IMR-90 (cell line): ENCODE measurements around the gene ITPK1. TPM values are rescaled to one million over a fixed set of nuclear protein-coding genes. Genes with fewer than 3 reads are reported as not detected.
A peak's percentile ranks its signal among the peaks of the same experiment; 100 is the strongest.

Experiments
- ATAC-seq: fragments of 200-7000 bp; cut with Tn5 transposase; 2 replicates; pipeline ENCODE4 v1.9.1; 2020; ENCODE audit warnings: low read depth, mild to moderate bottlenecking, moderate library complexity
- BruUV-seq: library from RNA; stranded (reverse); fragments of 400-500 nt; replicated peaks from 2 replicates; lab custom pipeline; 2021; lab: Mats Ljungman, UMichigan
- CTCF ChIA-PET: fragments of 300-600 bp; formaldehyde crosslinking; extraction: SDS; loops from one replicate; lab custom pipeline; 2021; ENCODE audit warnings: antibody characterized with exemption; lab: Yijun Ruan, JAX
- POLR2A ChIA-PET: fragments of 300-600 bp; sonication (Branson Sonifier 250); formaldehyde crosslinking; loops from one replicate; lab custom pipeline; 2022; ENCODE audit warnings: antibody characterized with exemption; ENCODE audit not compliant: unreplicated experiment; lab: Charles Lee
- DNase-seq: peaks from one replicate; pipeline ENCODE4 v3.0.0; 2013
- H2AFZ ChIP-seq: replicated peaks from 2 replicates; pipeline ENCODE3; 2013; ENCODE audit warnings: low read length, mild to moderate bottlenecking; ENCODE audit not compliant: poor library complexity
- H2AK5ac ChIP-seq: 2 replicates; pipeline ENCODE4 v1.6.1; 2013; ENCODE audit warnings: low read depth, low read length, inconsistent platforms
- H2AK9ac ChIP-seq: replicated peaks from 2 replicates; pipeline ENCODE3; 2013; ENCODE audit warnings: mild to moderate bottlenecking, low read depth, low read length, moderate library complexity; ENCODE audit not compliant: poor library complexity
- H2BK120ac ChIP-seq: 2 replicates; pipeline ENCODE4 v1.6.1; 2013; ENCODE audit warnings: low read depth, low read length, inconsistent platforms
- H2BK15ac ChIP-seq: 3 replicates; pipeline ENCODE4 v1.6.1; 2013; ENCODE audit warnings: low read depth, low read length, inconsistent platforms
- H2BK20ac ChIP-seq: 2 replicates; pipeline ENCODE4 v1.6.1; 2013; ENCODE audit warnings: low read depth, mild to moderate bottlenecking, inconsistent platforms, low read length, moderate library complexity
- H2BK5ac ChIP-seq: 2 replicates; pipeline ENCODE4 v1.6.1; 2013; ENCODE audit warnings: mild to moderate bottlenecking, low read depth, low read length, inconsistent platforms; ENCODE audit not compliant: poor library complexity, severe bottlenecking
- H3K14ac ChIP-seq: replicated peaks from 2 replicates; pipeline ENCODE4 v1.6.1; 2013; ENCODE audit warnings: low read depth, low read length, inconsistent platforms
- H3K18ac ChIP-seq: 2 replicates; pipeline ENCODE4 v1.6.1; 2013; ENCODE audit warnings: low read depth, low read length, control low read depth
- H3K23ac ChIP-seq: 2 replicates; pipeline ENCODE4 v1.6.1; 2013; ENCODE audit warnings: low read depth, low read length, inconsistent platforms
- H3K27ac ChIP-seq: 2 replicates; pipeline ENCODE4 v1.5.1; 2013; ENCODE audit warnings: mild to moderate bottlenecking, control low read depth, low read length; ENCODE audit not compliant: insufficient read depth
- H3K27me3 ChIP-seq: 2 replicates; pipeline ENCODE4 v1.6.1; 2013; ENCODE audit warnings: low read length; ENCODE audit not compliant: control insufficient read depth, insufficient read depth
- H3K36me3 ChIP-seq: 2 replicates; pipeline ENCODE4 v1.6.1; 2013; ENCODE audit warnings: low read length, mixed read lengths; ENCODE audit not compliant: control insufficient read depth, insufficient read depth
- H3K4ac ChIP-seq: 2 replicates; pipeline ENCODE4 v1.6.1; 2013; ENCODE audit warnings: low read depth, low read length, inconsistent platforms
- H3K4me1 ChIP-seq: 2 replicates; pipeline ENCODE4 v1.6.1; 2013; ENCODE audit warnings: low read length, mixed read lengths; ENCODE audit not compliant: control insufficient read depth, insufficient read depth
- H3K4me2 ChIP-seq: 2 replicates; pipeline ENCODE4 v1.6.1; 2013; ENCODE audit warnings: low read depth, mild to moderate bottlenecking, control low read depth, low read length, moderate library complexity
- H3K4me3 ChIP-seq: 2 replicates; pipeline ENCODE4 v1.5.1; 2013; ENCODE audit warnings: low read depth, mild to moderate bottlenecking, control low read depth, low read length, moderate library complexity; ENCODE audit not compliant: insufficient read depth
- H3K56ac ChIP-seq: 2 replicates; pipeline ENCODE4 v1.6.1; 2013; ENCODE audit warnings: low read length, inconsistent platforms; ENCODE audit not compliant: insufficient read depth; ENCODE audit errors: extremely low read depth
- H3K79me1 ChIP-seq, 2 experiments: 2 replicates each; pipeline ENCODE4 v1.6.1; 2013; ENCODE audit warnings: low read length in 2 of 2, inconsistent platforms in 1 of 2, low read depth in 1 of 2
- H3K9ac ChIP-seq: 2 replicates; pipeline ENCODE4 v1.6.1; 2013; ENCODE audit warnings: low read depth, low read length, control low read depth
- H3K9me1 ChIP-seq: 2 replicates; pipeline ENCODE4 v1.6.1; 2013; ENCODE audit warnings: low read length, inconsistent platforms; ENCODE audit not compliant: insufficient read depth
- H3K9me3 ChIP-seq: 2 replicates; pipeline ENCODE4 v1.6.1; 2013; ENCODE audit warnings: low read length; ENCODE audit not compliant: control insufficient read depth, insufficient read depth
- H4K20me1 ChIP-seq: 2 replicates; pipeline ENCODE4 v1.6.1; 2013; ENCODE audit warnings: low read length, inconsistent platforms; ENCODE audit not compliant: insufficient read depth
- H4K5ac ChIP-seq: 2 replicates; pipeline ENCODE4 v1.6.1; 2013; ENCODE audit warnings: mild to moderate bottlenecking, low read depth, low read length, control low read depth
- H4K8ac ChIP-seq, 2 experiments: 2 replicates each; pipeline ENCODE4 v1.6.1; 2013; ENCODE audit warnings: low read depth in 2 of 2, low read length in 2 of 2, control low read depth in 1 of 2, inconsistent platforms in 1 of 2
- H4K91ac ChIP-seq: 2 replicates; pipeline ENCODE4 v1.6.1; 2013; ENCODE audit warnings: low read depth, low read length, inconsistent platforms; ENCODE audit not compliant: insufficient read depth
- BHLHE40 ChIP-seq: fragments of 150-350 bp; IDR thresholded peaks from 2 replicates; pipeline ENCODE4 v1.6.1; 2016; ENCODE audit warnings: mild to moderate bottlenecking, low read depth, low read length
- CEBPB ChIP-seq: IDR thresholded peaks from 2 replicates; pipeline ENCODE4 v1.6.1; 2012; ENCODE audit warnings: low read depth, low read length, improper control_type of control experiment
- CHD1 ChIP-seq: IDR thresholded peaks from 2 replicates; pipeline ENCODE4 v1.6.1; 2012; ENCODE audit warnings: low read depth, low read length, improper control_type of control experiment
- CTCF ChIP-seq: conservative IDR thresholded peaks from 2 replicates; pipeline ENCODE4 v1.5.1; 2012; ENCODE audit warnings: mild to moderate bottlenecking, low read depth, low read length, improper control_type of control experiment
- ELK1 ChIP-seq: fragments of 150-350 bp; IDR thresholded peaks from 2 replicates; pipeline ENCODE4 v1.6.1; 2016; ENCODE audit warnings: low read depth, mild to moderate bottlenecking, low read length, moderate library complexity, borderline replicate concordance
- FOS ChIP-seq: fragments of 150-350 bp; IDR thresholded peaks from 2 replicates; pipeline ENCODE4 v1.6.1; 2016; ENCODE audit warnings: low read depth, low read length
- MAFK ChIP-seq: IDR thresholded peaks from 2 replicates; pipeline ENCODE4 v1.6.1; 2012; ENCODE audit warnings: low read depth, low read length, improper control_type of control experiment
- MAZ ChIP-seq: IDR thresholded peaks from 2 replicates; pipeline ENCODE4 v1.6.1; 2012; ENCODE audit warnings: low read depth, mild to moderate bottlenecking, low read length, improper control_type of control experiment, moderate library complexity, borderline replicate concordance
- MXI1 ChIP-seq: IDR thresholded peaks from 2 replicates; pipeline ENCODE4 v1.6.1; 2012; ENCODE audit warnings: low read depth, mild to moderate bottlenecking, low read length, moderate library complexity, borderline replicate concordance
- NFE2L2 ChIP-seq: fragments of 150-350 bp; IDR thresholded peaks from 2 replicates; pipeline ENCODE4 v1.6.1; 2016; ENCODE audit warnings: low read depth, mild to moderate bottlenecking, low read length
- POLR2A ChIP-seq: IDR thresholded peaks from 2 replicates; pipeline ENCODE4 v1.6.1; 2012; ENCODE audit warnings: mild to moderate bottlenecking, low read depth, low read length
- RAD21 ChIP-seq: IDR thresholded peaks from 2 replicates; pipeline ENCODE4 v1.6.1; 2012; ENCODE audit warnings: low read length, improper control_type of control experiment
- RCOR1 ChIP-seq: IDR thresholded peaks from 2 replicates; pipeline ENCODE4 v1.6.1; 2012; ENCODE audit warnings: mild to moderate bottlenecking, low read length, improper control_type of control experiment; ENCODE audit not compliant: insufficient replicate concordance
- RFX5 ChIP-seq: IDR thresholded peaks from 2 replicates; pipeline ENCODE4 v1.8.0; 2012; ENCODE audit warnings: low read depth, mild to moderate bottlenecking, low read length, moderate library complexity
- SMC3 ChIP-seq: fragments of 150-350 bp; IDR thresholded peaks from 2 replicates; pipeline ENCODE4 v1.6.1; 2016; ENCODE audit warnings: low read depth, mild to moderate bottlenecking, antibody characterized with exemption, low read length, moderate library complexity
- WGBS, 2 experiments: methylation state at CpG; one replicate each; pipeline versions ENCODE4 v1.1.5 to v1.1.7; 2013; ENCODE audit warnings: missing lambda C conversion rate in 2 of 2; ENCODE audit not compliant: insufficient read length in 1 of 2; ENCODE audit errors: extremely low coverage in 2 of 2; 5-methylcytosine and 5-hydroxymethylcytosine counted together
- dilution Hi-C: fragments of 300-500 bp; cut with HindIII; formaldehyde crosslinking; loops from one replicate; pipeline ENCODE4 v1.14.3; 2018; ENCODE audit warnings: low sequenced_read_pairs; ENCODE audit not compliant: unreplicated experiment
- in situ Hi-C: fragments of 300-500 bp; cut with MboI; formaldehyde crosslinking; loops from 3 replicates; pipeline ENCODE4 v1.14.3; 2019; ENCODE audit warnings: low sequenced_read_pairs, inconsistent platforms, mixed read lengths
- intact Hi-C: fragments of 100-400 bp; cut with micrococcal nuclease; formaldehyde crosslinking; loops from 2 replicates; pipeline ENCODE4 v1.10.0; 2022
- polyA plus RNA-seq, 3 experiments: library from polyadenylated mRNA; depleted of rRNA; stranded (reverse); fragments of >200 nt; gene quantifications; 2 replicates each; pipeline ENCODE4 v1.2.3, GENCODE V29; 2012; ENCODE audit warnings: low replicate concordance in 1 of 3
- total RNA-seq: library from RNA; depleted of rRNA; stranded (reverse); fragments of >200 nt; gene quantifications from 2 replicates; pipeline ENCODE4 v1.2.3, GENCODE V29; 2012

The ITPK1 gene
- total and polyA plus RNA-seq, 2 of the 4 experiments (the other 2 are of a cell fraction): 21.7 to 26.9 TPM

DNA sequence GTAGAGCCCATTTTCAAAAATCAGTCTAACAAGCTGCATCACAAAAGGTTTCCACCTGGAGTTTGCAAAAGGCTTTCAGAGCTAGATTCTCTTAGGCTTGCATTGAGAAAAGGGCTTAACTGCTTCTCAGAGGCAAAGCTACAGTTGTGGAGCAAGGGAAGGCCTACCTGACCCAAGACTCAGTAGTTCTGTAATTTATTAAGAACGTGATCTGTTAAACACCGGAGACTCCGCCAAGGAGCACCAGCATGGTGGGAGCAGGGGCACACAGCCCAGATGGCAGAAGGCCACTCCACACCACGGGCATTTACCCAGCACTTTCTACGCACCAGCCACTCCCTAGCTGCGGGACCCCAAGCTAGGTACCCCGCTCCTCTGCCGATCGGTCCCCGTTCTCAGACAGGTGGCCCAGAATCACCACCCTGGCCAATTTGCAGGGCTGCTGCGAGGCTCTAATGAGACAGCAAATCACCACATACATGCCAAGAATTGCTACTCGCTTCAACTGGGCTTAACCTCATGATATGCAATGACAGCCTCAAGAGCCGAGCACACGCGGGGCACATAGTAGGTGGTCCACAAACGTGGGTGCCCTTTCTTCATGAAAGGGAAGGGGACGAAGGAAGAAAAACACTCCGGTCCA, 1.5 kb downstream of the ITPK1 start:
- POLR2A ChIA-PET: no interaction called here
- H4K8ac ChIP-seq: no peak overlapping the region
- no TSS peak for BruUV-seq
- H2AFZ ChIP-seq: peak overlapping the region; percentile 88
- 40% methylated on average over 3 of the region's 18 CpGs; no CpG with 5 or more reads in 1 of the 2 experiments for WGBS, 2 experiments
- no peak overlapping the region for H3K27ac ChIP-seq
- H4K20me1 ChIP-seq: peaks cover 3% of the 10 kb centered on the region; the same call in 1 of the 2 replicates
- H2BK15ac ChIP-seq: no peak overlapping the region
- H2AK5ac ChIP-seq: no peak overlapping the region
- H2BK5ac ChIP-seq: no peak overlapping the region
- no peak overlapping the region for H3K4ac ChIP-seq
- in situ Hi-C loops: no loop called here
- peaks cover 6% of the 10 kb centered on the region; the same call in 1 of the 2 replicates for H3K9me1 ChIP-seq
- H3K4me2 ChIP-seq: peak overlapping the region; percentile 88
- no peak overlapping the region for H4K5ac ChIP-seq
- no peak overlapping the region for H2BK120ac ChIP-seq
- peaks cover 13% of the 10 kb centered on the region for H3K4me1 ChIP-seq
- no peaks in the 10 kb centered on the region for H3K9me3 ChIP-seq
- H3K14ac ChIP-seq: no peak overlapping the region
- H2BK20ac ChIP-seq: no peak overlapping the region
- H3K36me3 ChIP-seq: no peaks in the 10 kb centered on the region
- no peak for DNase-seq
- H3K9ac ChIP-seq: peak overlapping the region; percentile 84
- peak overlapping the region; percentile 81 for H3K4me3 ChIP-seq
- no peak overlapping the region for H4K91ac ChIP-seq
- dilution Hi-C loops: no loop called here
- no peak for ATAC-seq
- intact Hi-C loops: loop anchor here (5.0 kb wide), 3 partner anchors 82 to 428 kb away; partner anchors contain the start of gene BTBD7
- peak overlapping the region; percentile 81 for H2AK9ac ChIP-seq
- no peak overlapping the region for H3K18ac ChIP-seq
- no peak overlapping the region for H3K56ac ChIP-seq
- CTCF ChIA-PET: interaction anchor here (1.1 to 2.8 kb wide), 8 partner anchors 9 to 63 kb away, joined by 3 to 20 read pairs (median 4); no protein-coding TSS in a partner anchor
- no peaks in the 10 kb centered on the region for H3K27me3 ChIP-seq
- H3K23ac ChIP-seq: peak overlapping the region; percentile 66; the same call in 1 of the 2 replicates
- H3K79me1 ChIP-seq: peaks cover 2 to 7% of the 10 kb centered on the region in 2 experiments; a peak in 2 of 4 replicates
- no peak for TF ChIP-seq MAZ
- TF ChIP-seq SMC3: no peak
- TF ChIP-seq CEBPB: no peak
- no peak for TF ChIP-seq FOS
- no peak for TF ChIP-seq BHLHE40
- no peak for TF ChIP-seq CHD1
- TF ChIP-seq MXI1: no peak
- TF ChIP-seq CTCF: no peak
- TF ChIP-seq RFX5: no peak
- TF ChIP-seq POLR2A: no peak
- TF ChIP-seq RCOR1: no peak
- no peak for TF ChIP-seq NFE2L2
- no peak for TF ChIP-seq RAD21
- TF ChIP-seq MAFK: no peak
- TF ChIP-seq ELK1: no peak
